ENCODE measurements around the gene DMRTC2. TPM values are rescaled to one million over a fixed set of nuclear protein-coding genes. Genes with fewer than 3 reads are reported as not detected.

The DMRTC2 gene
- total RNA-seq, 1 experiment from 2014 or later, result not detected

DNA sequence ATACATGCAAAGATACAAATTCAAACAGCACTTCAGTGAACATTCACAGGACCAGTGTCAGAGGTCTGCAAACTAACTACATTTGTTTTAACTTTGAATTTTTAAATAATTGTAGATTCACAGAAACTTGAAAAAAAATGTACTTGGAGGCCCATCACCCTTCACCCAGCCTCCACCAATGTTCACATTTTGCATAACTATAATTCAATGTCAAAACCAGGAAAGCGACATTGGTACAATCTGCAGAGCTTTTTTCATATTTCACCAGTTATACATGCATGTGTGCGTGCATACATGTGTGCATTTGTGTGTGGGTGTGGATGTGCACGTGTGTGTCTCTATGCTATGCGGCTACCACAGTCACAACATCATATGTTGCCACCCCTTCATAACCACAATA lies 29.5 kb upstream of the DMRTC2 start:
- Histone ChIP-seq H3K4me3 (ENCODE audit: low read depth in 2 of 2, low read length in 2 of 2) (no peak overlapping the region), H3K36me3 (ENCODE audit: control insufficient read depth, insufficient read depth, low read length) (no peaks in the 10 kb centered on the region), H3K4me1 (ENCODE audit: control insufficient read depth, insufficient read depth, low read length) (no peaks in the 10 kb centered on the region), H3K27me3 (ENCODE audit: control insufficient read depth, insufficient read depth, low read length) (no peaks in the 10 kb centered on the region), H3K9me3 (ENCODE audit: control insufficient read depth, insufficient read depth, low read depth, low read length) (no peaks in the 10 kb centered on the region), H3K27ac (ENCODE audit: low read length) (no peak overlapping the region)
- ChIA-PET CTCF (no interaction called here), POLR2A (no interaction called here)
- no TSS peak for BruUV-seq (replicated peaks)
- ATAC-seq (no peak), DNase-seq (ENCODE audit: low read depth, low spot score) (no peak)
- in situ Hi-C loops (cut with HindIII; ENCODE audit: low pct_unique_long_range_greater_than_20kb, low sequenced_read_pairs), result no loop called here
- TF ChIP-seq POLR2AphosphoS5 (IDR thresholded peaks at IDR 0.05; ENCODE audit: low read depth, low read length) (no peak), TCF7L2 (IDR thresholded peaks at IDR 0.05; ENCODE audit: low read depth, low read length) (no peak)
- intact Hi-C loops (cut with micrococcal nuclease; ENCODE audit: unreplicated experiment), result no loop called here

DNA sequence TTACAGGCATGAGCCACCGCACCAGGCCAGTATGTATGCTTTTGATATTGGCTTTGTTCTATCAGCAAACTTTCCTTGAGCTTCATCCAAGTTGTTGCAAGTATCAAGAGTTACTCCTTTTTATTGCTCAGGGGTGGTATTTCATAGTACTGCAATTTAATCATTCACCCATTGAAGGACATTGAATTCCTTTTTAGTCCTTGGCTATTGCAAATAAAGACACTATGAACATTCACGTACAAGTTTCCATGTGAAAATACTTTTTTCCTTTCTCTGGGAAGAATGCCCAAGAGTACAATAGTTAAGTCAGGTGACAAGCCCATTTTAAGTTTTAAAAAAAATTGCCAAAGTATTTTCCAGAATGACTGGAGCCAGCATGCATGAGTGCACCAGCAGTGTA lies 28.1 kb upstream of the DMRTC2 start:
- H3K4me3 ChIP-seq (ENCODE audit: low read depth in 2 of 2, low read length in 2 of 2), result no peak overlapping the region
- POLR2A ChIA-PET, result no interaction called here
- ATAC-seq, result no peak
- no peaks in the 10 kb centered on the region for H3K36me3 ChIP-seq (ENCODE audit: control insufficient read depth, insufficient read depth, low read length)
- no peaks in the 10 kb centered on the region for H3K9me3 ChIP-seq (ENCODE audit: control insufficient read depth, insufficient read depth, low read depth, low read length)
- in situ Hi-C loops (cut with HindIII; ENCODE audit: low pct_unique_long_range_greater_than_20kb, low sequenced_read_pairs) (no loop called here), intact Hi-C loops (cut with micrococcal nuclease; ENCODE audit: unreplicated experiment) (no loop called here)
- H3K27ac ChIP-seq (ENCODE audit: low read length), result no peak overlapping the region
- no peaks in the 10 kb centered on the region for H3K27me3 ChIP-seq (ENCODE audit: control insufficient read depth, insufficient read depth, low read length)
- no peak for TF ChIP-seq SIN3A (IDR thresholded peaks at IDR 0.05; ENCODE audit: borderline replicate concordance, insufficient read depth, low read depth, low read length)
- no TSS peak for BruUV-seq (replicated peaks)
- CTCF ChIA-PET, result no interaction called here
- no peak for DNase-seq (ENCODE audit: low read depth, low spot score)
- H3K4me1 ChIP-seq (ENCODE audit: control insufficient read depth, insufficient read depth, low read length), result no peaks in the 10 kb centered on the region

DNA sequence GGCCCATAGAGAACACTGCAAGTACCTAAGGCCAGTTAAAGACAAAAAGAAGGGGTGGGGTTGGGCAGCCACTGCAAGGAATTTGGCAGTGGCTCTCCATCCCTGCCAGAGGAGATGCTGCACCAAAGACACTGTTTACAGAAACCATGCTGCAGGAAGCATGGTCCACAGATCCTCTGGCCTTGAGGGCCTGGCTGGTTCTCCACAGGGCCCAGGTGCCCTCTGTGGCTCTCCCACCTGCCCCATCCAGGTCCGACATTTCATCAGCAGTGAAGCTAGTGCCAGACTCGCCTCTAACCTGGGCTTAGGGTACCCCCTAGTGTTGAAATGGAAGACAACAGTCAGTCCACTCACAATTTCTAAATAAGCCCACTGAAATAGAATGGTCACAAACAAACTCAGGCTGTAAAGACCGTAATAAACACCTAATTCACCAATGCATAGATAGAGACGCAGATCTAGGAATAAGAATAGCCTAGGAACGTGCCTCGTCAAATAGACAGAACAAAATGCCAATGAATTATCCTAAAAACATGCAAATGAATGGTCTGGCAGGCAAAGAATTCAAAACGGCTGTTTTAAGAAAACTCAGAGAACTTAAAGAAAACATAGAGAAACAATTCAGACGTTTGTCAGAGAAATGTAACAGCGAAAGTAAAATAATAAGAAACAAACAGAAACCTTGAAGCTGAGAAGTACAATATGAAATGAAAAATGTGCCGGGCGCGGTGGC lies 23.7 kb upstream of the DMRTC2 start:
- DNase-seq (ENCODE audit: low read depth, low spot score) (peak; percentile 18), ATAC-seq (peak; percentile 88)
- no peaks in the 10 kb centered on the region for H3K4me1 ChIP-seq (ENCODE audit: control insufficient read depth, insufficient read depth, low read length)
- TF ChIP-seq, protein P1, sequence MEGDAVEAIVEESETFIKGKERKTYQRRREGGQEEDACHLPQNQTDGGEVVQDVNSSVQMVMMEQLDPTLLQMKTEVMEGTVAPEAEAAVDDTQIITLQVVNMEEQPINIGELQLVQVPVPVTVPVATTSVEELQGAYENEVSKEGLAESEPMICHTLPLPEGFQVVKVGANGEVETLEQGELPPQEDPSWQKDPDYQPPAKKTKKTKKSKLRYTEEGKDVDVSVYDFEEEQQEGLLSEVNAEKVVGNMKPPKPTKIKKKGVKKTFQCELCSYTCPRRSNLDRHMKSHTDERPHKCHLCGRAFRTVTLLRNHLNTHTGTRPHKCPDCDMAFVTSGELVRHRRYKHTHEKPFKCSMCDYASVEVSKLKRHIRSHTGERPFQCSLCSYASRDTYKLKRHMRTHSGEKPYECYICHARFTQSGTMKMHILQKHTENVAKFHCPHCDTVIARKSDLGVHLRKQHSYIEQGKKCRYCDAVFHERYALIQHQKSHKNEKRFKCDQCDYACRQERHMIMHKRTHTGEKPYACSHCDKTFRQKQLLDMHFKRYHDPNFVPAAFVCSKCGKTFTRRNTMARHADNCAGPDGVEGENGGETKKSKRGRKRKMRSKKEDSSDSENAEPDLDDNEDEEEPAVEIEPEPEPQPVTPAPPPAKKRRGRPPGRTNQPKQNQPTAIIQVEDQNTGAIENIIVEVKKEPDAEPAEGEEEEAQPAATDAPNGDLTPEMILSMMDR (IDR thresholded peaks at IDR 0.05), result peak; percentile 73
- no peak for TF ChIP-seq POLR2AphosphoS5 (IDR thresholded peaks at IDR 0.05; ENCODE audit: low read depth, low read length)
- H3K27ac ChIP-seq (ENCODE audit: low read length), result no peak overlapping the region
- BruUV-seq (replicated peaks), result no TSS peak
- CTCF ChIA-PET, result interaction anchor here (0.6 to 1.9 kb wide), 7 partner anchors 18 to 698 kb away, joined by 3 to 9 read pairs (median 4); no protein-coding TSS in a partner anchor
- POLR2A ChIA-PET, result interaction anchor here (0.6 kb wide), 1 partner anchor 39 kb away, joined by 9 read pairs; the partner anchor contains the start of gene RPS19
- intact Hi-C loops (cut with micrococcal nuclease; ENCODE audit: unreplicated experiment) (no loop called here), in situ Hi-C loops (cut with HindIII; ENCODE audit: low pct_unique_long_range_greater_than_20kb, low sequenced_read_pairs) (no loop called here)
- H3K9me3 ChIP-seq (ENCODE audit: control insufficient read depth, insufficient read depth, low read depth, low read length), result no peaks in the 10 kb centered on the region
- H3K4me3 ChIP-seq (ENCODE audit: low read depth in 2 of 2, low read length in 2 of 2), result no peak overlapping the region
- H3K36me3 ChIP-seq (ENCODE audit: control insufficient read depth, insufficient read depth, low read length), result no peaks in the 10 kb centered on the region
- H3K27me3 ChIP-seq (ENCODE audit: control insufficient read depth, insufficient read depth, low read length), result no peaks in the 10 kb centered on the region

DNA sequence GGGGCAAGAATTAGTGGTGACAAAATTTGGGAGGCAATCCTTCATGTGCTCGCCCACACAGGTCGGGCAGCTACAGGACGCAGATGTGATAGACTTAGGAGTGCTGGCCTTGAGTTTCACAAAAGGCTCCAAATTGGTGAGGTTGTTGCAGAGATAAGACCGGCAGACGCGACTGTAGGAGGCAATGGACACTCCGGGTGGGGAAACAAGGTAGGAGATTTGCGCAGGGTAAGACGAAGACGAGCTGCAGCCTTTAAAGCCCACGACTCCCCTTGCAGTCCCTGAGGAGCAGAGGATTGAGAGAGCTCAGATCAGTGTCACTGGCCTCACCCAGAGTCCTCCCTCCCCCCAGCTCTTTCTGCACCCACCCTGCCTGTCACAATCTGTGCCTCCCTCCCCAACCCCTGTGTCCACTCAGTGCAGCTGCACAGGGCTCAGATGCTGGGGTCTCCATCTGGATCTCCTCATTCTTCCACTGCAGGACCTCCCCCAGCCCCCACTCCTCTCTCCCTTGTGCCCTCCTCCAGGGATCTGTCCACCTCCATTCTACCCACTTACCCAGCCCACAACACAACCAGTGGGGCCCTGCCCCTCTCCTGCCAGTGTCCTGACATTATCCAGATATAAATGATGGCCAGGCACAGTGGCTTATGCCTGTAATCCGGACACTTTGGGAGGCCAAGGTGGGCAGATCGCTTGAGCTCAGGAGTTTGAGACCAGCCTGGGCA lies 6.7 kb upstream of the DMRTC2 start:
- ChIA-PET POLR2A (no interaction called here), CTCF (no interaction called here)
- intact Hi-C loops (cut with micrococcal nuclease; ENCODE audit: unreplicated experiment), result no loop called here

More for the DNA sequence above, 6.7 kb upstream of the DMRTC2 start:
- Histone ChIP-seq H3K27ac (ENCODE audit: low read length) (no peak overlapping the region), H3K4me3 (ENCODE audit: low read depth in 2 of 2, low read length in 2 of 2) (no peak overlapping the region), H3K36me3 (ENCODE audit: control insufficient read depth, insufficient read depth, low read length) (no peaks in the 10 kb centered on the region), H3K4me1 (ENCODE audit: control insufficient read depth, insufficient read depth, low read length) (no peaks in the 10 kb centered on the region), H3K27me3 (ENCODE audit: control insufficient read depth, insufficient read depth, low read length) (no peaks in the 10 kb centered on the region), H3K9me3 (ENCODE audit: control insufficient read depth, insufficient read depth, low read depth, low read length) (no peaks in the 10 kb centered on the region)
- in situ Hi-C loops (cut with HindIII; ENCODE audit: low pct_unique_long_range_greater_than_20kb, low sequenced_read_pairs), result no loop called here
- ATAC-seq, result no peak
- BruUV-seq (replicated peaks), result no TSS peak
- TF ChIP-seq SIN3A (IDR thresholded peaks at IDR 0.05; ENCODE audit: borderline replicate concordance, insufficient read depth, low read depth, low read length), result no peak
- TF ChIP-seq, protein P2, sequence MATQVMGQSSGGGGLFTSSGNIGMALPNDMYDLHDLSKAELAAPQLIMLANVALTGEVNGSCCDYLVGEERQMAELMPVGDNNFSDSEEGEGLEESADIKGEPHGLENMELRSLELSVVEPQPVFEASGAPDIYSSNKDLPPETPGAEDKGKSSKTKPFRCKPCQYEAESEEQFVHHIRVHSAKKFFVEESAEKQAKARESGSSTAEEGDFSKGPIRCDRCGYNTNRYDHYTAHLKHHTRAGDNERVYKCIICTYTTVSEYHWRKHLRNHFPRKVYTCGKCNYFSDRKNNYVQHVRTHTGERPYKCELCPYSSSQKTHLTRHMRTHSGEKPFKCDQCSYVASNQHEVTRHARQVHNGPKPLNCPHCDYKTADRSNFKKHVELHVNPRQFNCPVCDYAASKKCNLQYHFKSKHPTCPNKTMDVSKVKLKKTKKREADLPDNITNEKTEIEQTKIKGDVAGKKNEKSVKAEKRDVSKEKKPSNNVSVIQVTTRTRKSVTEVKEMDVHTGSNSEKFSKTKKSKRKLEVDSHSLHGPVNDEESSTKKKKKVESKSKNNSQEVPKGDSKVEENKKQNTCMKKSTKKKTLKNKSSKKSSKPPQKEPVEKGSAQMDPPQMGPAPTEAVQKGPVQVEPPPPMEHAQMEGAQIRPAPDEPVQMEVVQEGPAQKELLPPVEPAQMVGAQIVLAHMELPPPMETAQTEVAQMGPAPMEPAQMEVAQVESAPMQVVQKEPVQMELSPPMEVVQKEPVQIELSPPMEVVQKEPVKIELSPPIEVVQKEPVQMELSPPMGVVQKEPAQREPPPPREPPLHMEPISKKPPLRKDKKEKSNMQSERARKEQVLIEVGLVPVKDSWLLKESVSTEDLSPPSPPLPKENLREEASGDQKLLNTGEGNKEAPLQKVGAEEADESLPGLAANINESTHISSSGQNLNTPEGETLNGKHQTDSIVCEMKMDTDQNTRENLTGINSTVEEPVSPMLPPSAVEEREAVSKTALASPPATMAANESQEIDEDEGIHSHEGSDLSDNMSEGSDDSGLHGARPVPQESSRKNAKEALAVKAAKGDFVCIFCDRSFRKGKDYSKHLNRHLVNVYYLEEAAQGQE (IDR thresholded peaks at IDR 0.05; ENCODE audit: insufficient read depth in 1 of 2, low read depth in 2 of 2, low read length in 1 of 2), result no peak
- no peak for TF ChIP-seq TCF7L2 (IDR thresholded peaks at IDR 0.05; ENCODE audit: low read depth, low read length)
- no peak for TF ChIP-seq POLR2AphosphoS5 (IDR thresholded peaks at IDR 0.05; ENCODE audit: low read depth, low read length)
- TF ChIP-seq, protein P1 (IDR thresholded peaks at IDR 0.05), result no peak
- no peak for DNase-seq (ENCODE audit: low read depth, low spot score)
